NCI-H2107 treated with DMSO at 0.1 percent for 48 hours (cell line): ENCODE results near the gene MAP7.
"Not testable (repeated sequence)": the region's sequence is repeated elsewhere in the genome, so short reads cannot be mapped to it uniquely, and the experiment has no call there.

Experiments
- DNase-seq: peaks from one replicate; lab custom pipeline; 2025; ENCODE audit not compliant: unreplicated experiment; lab: John Stamatoyannopoulos, UW

MAP7 gene

DNA sequence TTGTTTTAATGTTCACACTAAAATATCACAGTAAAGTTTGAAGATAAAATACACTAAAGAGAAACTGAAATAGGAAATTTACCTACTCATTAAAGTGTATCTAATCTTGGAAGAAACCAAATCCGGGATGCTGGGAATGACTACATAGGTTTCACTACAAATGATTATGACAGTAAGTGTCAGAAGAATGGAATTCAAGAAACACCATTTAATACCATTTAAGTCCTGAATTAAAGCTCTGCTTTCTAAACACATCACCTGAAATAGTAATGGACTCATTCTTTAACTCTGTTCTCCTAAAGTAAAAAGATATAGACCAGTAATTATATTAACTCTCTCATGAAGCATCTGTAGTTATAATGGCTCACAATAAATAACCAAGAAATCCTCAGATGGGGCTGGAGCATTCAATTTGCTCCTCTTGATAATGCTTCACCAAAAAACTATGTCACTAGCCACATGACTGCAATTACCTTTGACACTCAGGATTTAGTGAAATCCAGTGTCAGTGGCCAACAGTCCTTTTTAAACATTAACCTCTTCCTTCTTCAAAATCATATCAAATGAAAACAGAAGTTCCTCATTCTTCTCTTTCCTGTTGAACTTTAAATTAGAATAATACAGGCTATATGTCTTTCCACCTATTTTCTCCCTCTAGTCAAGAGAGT lies 41.4 kb downstream of the MAP7 start:
- no peak for DNase-seq

DNA sequence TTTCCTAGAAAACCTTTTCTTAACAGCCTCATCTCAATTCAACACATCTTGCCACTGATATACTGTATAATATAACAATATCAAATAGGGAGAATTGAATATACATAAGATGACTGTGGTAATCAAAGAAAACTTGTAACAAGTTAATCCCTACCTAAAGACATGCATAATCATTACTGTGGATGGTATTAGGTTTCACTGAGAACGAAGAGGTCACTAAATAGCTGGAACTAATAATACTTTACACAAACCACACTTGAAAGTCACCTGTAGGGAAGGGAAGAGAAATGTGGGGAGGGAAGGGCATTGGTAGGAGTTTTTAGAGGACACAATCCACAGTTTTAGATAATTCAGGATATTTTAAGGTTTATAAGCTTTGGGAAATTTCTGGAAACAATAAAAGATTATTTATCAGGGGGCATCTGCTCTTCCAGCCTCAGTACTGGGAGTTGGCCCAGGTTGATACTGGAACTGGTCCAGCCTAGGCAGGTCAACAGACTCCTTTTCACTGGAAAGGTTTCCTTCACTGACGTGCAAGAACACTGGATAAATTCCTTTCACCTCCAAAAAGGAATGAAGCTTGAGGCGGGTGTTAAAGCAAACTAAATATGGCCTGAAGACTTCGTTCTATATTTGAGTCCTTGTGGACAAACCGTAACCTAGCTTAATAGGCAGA lies 44.0 kb downstream of the MAP7 start:
- DNase-seq: no peak

DNA sequence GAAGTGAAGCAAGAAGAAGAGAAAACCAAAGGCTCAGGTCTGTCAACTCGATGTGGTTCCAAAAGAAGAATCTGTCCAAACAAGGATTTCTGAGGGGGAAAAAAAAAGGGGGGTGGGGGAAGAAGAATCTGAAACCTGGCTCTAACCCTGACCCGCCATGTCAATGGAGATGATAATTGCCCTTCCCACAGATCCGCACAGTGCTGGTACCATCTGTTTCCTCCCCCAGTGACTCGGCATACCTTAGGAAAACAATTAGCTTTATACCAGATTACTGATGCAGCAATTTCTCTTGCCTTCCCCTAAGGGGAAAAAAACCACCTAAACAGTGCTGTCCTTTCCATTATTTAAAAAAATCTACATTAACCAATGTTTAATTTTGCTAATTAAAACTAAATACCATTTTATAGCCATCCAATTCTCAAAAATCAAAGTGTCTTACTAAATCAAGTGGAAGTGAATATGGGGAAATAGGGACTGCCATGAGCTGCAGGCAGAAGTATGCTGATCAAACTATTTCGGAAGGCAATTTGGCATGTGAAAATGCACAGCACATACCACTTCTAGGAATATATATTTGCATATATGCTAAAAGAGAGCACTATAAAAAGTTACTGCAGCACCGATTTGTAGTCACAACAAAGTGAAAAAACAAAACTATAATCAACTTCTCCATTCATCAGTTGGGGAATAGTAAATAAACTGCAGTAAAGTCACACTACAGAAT lies 46.8 kb downstream of the MAP7 start:
- no peak for DNase-seq

DNA sequence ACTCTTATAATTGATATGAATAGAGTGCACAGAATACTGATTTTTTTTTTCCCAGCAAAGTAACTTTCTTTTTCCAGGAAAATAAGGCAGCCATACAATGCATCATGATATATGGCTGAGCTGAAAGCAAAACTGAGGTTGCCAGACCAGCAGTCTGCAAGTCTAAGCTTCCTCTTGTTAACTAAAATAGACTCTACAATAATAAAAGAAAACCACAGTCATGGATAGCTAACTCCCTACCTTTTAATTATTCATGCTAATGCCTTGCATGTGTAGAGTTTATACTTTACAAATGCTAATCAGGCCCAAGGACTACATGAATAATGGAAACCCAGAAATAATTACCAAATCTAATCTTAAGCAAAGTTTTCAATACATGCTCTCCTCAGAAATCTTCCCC lies 47.4 kb downstream of the MAP7 start:
- DNase-seq: no peak

DNA sequence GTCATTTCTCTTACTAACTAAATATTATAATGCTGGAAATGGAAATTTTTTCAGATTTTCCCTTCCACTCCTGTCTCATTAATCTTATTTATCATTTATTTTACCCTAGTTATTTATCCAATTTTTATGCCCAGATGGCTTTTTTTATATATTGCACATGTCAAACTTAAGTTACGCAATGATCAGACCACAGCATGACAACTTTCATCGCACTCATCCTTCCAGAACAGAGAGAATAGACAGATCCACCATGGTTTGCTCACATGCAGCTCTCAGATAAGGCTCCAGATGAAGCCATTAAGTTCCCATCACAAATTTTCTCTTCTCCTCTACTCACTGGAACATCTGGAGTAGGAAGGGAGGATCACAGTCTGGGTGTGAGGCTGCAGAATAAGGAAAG lies 48.7 kb downstream of the MAP7 start:
- DNase-seq: no peak

DNA sequence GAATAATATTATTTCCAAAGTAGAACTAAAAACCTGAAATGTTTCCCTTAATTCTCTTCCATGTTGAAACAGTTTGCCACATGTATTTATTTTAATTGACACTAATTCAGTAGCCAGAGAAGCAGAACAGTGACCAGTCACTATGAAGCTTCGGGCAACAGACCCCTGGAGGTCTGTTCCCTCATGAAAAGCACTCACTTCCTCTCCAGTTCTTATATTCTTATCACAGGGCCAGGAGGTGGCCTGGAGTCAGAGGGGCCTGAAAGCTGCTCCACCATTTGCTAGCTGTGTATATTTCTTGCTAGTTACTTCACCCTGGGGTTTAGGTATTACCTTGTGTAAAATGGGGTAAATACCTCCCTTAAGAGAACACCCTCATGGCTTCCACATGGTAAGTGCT lies 49.1 kb downstream of the MAP7 start:
- no peak for DNase-seq

DNA sequence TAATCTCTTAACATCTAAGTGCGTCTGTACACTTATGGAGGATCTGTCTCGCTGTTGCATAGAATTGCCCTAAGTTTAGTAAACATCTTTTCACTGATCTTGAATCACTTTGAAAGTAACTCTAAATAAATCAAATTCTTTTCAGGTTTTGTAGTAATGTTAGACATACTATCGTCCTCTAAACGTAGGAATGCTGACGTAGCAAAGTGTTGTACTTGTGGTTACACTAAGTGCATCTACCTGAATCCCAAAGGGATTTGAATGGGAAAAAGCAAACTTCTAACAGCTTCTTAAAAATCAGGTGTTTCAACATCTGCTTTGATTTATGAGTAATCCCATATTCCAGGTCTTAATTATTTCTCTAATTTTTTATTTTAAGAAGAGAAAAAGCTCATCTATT lies 49.8 kb downstream of the MAP7 start:
- no peak for DNase-seq

DNA sequence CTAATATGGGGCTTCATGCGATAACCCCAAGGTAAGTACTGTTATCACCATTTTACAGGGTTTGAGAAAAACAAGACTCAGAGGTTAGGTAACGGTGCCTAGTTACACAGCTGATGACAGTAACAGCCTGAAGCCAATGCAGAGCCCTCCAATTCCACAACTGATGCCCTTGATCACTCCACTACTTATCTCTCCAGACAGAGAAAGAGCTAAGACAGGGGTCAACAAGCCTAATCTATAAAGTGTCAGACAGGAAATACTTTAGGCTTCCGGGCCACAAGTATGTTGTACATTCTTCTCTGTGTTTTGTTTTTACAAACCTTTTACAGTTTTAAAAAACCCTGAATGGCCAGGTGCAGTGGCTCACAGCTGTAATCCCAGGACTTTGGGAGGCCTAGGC lies 50.9 kb downstream of the MAP7 start:
- no peak for DNase-seq

DNA sequence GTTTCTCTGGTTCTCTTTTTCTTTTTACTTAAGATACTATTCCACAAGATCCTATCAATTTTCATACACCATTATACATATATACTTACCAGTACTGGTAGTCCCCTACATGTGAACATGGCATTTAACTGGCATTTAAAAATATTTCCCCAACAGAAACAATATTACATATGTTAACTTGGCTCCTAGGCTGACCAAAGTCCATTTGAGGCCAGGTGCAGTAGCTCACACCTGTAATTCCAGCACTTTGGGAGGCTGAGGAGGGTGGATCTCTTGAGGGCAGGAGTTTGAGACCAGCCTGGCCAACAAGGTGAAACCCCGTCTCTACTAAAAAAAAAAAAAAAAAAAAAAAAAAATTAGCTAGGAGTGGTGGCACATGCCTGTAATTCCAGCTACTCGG lies 53.8 kb downstream of the MAP7 start:
- DNase-seq: not testable (repeated sequence)

DNA sequence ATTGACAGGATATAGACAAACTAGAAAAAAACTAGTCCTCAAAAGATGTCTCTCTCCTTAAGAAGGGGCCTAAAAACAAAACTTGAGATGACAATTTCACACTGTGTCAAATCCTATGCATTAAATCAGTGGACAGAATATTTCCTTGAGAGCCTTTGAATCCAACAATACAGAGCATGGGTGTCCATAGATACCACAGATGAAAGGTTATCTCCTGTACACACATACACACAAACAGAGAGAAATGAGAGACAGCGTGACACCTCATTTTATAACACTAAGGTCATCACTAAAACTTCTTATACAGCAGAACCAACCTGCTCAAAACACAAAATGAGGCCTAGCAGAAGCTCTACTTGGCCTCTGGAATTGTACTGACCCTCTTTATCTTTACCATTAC lies 55.5 kb downstream of the MAP7 start:
- no peak for DNase-seq

DNA sequence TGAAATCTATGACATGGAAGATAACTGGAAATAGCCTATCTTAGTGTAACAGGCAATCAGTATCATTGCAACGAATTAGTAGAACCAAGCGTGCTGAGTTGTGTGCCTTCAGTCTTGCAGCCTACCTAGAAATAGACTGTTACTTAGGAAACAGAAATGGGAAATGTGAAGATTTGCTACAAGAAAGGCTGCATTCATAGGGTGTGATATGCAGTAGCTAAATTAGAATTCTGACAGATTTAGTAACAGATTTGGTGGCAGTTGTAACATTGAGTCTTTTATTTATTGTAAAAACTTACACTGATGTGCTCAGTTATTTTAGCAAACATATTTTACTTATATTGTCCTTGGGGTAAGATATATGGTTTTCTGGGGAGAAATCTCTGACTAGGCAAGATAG lies 56.2 kb downstream of the MAP7 start:
- DNase-seq: no peak

DNA sequence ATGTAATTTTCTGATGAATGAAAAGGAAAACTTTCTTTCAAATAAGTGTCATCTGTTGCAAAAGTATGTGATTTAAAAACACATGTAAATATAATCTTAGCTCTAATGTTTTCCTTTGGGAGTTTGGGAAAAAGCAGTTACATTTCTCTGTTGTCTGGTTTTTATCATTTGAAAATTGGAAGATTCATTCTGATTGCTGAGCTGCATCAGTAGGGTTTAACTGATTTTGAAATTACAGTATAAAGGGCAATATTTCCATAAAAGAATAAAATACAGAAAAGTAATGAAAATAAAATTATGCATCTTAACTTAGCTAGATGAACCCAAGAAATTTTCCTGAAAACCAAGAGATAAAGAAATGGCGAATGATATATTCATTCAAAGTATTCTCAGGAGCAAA lies 57.8 kb downstream of the MAP7 start:
- DNase-seq: no peak

DNA sequence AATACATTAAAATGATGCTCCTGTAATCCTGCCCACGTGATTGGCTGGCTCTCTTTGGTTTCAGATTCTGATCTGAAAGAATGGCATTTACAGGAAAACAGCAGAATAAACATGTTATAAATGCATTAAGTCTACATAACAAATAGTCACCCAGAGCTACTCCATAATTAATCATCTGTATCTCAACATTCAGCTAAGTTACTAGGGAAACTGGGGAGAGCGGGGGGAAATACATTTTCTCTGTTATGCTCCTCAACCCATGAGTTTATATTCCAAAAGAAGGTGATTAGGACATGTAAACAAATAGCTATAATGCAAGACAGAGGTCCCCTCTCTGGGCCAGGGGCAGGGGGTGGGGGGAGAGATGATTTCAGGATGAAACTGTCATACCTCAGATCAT lies 58.5 kb downstream of the MAP7 start:
- DNase-seq: no peak

DNA sequence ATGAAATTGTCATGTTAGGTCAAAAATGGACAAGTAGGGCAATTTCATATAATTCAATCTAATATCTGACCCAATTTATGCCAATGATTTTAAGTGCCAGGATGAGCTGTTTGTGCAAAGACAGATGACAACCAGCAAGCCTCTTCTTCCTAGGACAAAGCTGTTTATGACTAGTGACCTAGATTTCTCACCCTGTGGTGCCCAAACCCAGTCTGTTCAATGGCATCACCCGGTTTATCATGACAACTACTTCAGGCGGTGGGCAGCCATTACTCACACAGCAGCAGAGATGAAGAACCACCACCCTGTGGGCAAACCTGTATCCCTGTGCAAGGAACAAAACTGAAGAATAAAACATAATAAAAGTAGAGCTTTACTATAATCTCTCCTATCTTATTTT lies 59.0 kb downstream of the MAP7 start:
- no peak for DNase-seq

DNA sequence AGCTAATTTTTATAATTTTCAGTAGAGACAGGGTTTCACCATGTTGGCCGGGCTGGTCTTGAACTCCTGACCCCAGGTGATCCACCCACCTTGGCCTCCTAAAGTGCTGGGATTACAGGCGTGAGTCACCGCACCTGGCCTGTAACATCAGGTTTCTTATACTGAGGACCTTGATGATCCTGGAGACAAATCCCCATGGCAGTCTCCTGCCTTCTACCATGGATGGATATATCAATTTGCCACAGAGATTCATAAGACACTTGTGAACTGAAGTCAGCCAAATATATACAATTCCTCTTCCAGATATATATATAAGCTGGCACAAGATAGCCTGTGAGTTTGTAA lies 60.6 kb downstream of the MAP7 start:
- not testable (repeated sequence) for DNase-seq

DNA sequence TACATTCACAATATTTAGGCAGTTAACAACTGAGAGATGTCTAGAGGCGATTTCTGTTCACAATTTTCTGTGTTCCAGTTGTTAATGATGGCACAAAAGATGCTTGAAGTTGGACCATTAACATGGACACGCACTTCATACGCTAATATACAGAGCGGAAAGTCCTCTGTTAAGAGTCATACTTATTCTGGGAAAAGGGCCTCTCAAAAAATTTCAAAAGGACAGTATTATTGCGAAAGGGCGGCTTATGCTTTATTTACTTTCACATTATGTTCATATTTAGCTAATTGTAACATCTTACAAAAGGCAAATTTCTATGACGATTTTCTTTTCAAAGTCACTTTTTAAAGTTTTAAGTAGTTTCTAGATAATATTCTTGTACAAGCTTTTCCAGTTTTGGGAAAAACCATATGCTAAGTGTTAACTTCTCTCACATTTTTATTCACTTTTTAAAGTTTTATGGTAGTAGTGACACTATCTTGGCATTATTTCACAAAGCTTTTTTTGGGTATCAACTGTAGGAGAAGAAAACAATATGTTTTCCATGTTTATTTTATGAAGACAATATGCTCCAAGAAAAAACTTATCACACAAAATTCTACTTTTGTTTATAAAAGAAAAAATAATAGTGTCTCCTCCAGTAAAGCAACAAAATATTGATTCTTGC lies 62.3 kb downstream of the MAP7 start:
- no peak for DNase-seq

DNA sequence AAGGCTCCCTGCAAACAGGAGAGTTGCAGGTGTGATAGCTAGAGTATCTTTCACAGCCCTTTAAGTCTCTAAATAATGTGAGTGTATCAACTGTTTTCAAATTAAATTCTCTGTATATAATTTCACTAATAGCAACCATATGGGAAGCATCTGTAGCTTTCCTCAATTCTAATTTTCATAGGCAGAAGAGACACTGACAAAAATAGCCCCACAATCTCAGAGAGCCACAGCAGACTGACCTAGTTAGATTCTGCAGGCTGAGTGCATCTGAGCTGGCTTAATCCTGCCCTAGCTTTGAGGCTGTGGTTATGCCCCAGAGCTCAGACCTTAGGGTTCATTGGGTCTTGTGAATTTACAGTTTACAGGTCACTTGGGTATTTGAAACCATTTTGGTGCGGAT lies 63.9 kb downstream of the MAP7 start:
- DNase-seq: no peak

DNA sequence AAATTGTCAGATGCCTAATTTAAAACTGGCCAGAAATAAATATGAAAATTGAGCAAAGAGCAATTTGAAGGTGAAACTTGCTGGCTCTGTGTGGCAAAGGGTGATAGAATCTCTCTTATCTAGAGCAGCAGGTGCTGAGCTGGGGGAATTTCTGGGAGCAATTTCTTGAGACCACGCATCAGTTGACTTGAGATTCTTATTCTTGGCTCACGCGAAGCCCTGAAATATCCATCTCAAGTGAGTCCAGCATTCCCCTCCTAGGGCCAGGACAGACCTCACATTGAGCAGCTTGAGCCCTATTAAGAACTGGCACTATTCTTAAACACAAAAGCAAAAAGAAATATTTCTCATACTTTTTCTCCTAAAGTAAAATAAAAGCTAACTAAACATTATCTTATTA lies 66.3 kb downstream of the MAP7 start:
- no peak for DNase-seq

DNA sequence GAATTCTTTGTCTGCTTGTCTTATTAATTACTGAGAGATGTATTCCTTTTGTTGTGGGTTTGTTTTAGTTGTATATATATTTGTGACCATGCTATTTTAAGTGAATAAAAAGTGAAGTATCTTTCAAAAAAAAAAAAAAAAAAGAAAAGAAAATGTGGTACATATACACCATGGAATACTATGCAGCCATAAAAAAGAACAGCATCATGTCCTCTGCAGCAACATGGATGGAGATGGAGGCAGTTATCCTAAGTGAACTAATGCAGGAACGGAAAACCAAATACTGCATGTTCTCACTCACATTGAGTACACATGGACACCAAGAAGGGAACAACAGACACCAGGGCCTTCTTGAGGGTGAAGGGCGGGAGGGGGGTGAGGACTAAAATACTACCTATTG lies 67.2 kb downstream of the MAP7 start:
- not testable (repeated sequence) for DNase-seq

DNA sequence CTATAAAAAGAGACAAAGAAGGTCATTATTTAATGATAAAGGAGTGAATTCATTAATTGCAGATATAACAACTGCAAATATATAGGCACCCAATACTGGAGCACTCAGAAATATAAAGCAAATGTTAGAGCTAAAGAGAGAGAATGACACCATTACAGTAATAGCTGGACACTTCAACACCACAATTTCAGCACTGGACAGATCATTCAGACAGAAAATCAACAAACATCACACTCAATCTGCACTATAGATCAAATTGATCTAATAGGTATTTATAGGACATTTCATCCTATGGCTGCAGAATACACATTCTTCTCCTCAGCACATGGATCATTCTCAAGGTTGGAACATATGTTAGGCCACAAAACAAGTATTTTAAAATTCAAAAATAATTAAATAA lies 72.7 kb downstream of the MAP7 start:
- no peak for DNase-seq

DNA sequence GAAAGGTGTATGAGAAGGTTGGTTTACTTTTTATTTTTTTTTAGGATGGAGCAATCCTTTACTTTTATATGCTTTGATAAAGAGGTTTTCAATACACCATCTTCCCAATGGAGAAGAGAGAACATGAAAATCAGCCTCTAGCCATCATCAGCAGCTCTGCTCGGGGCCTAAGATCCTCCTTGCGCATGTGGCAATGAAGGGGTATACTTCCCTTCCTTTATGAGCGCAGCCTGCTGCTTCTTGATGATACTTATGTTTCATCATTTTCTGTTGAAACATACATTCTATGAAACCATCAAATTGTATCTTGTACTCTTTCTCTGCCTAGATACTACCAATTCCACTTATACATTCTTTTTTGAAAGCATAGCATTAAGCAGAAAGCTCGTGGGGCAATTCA lies 74.5 kb downstream of the MAP7 start:
- DNase-seq: no peak

DNA sequence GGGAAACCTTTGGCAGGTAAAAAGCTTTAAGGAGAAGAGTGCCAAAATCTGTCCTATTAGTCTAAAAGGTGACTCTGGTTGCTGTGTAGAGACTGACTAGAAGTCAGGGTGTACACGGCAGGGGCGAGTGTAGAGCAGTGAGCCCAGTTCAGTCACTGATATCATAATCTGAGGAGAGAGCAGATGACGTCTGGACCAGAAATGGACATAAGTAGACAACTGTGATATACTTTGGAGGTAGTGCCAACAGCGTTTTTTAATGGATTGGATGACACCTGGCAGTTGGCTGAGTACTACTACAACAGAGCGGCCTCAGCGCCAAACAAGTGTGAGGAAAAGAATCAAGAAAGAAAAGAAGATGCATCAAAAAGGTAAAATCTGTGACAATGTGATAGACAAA lies 76.0 kb downstream of the MAP7 start:
- DNase-seq: no peak
